ENCODE data around the gene FKBP1A. TPM values are rescaled to one million over a fixed set of nuclear protein-coding genes. Genes with fewer than 3 reads are reported as not detected.
"Not testable (repeated sequence)": the region's sequence is repeated elsewhere in the genome, so short reads cannot be mapped to it uniquely, and the experiment has no call there.

Gene FKBP1A
- total RNA-seq, 1 experiment from 2014 or later: 134 TPM

DNA sequence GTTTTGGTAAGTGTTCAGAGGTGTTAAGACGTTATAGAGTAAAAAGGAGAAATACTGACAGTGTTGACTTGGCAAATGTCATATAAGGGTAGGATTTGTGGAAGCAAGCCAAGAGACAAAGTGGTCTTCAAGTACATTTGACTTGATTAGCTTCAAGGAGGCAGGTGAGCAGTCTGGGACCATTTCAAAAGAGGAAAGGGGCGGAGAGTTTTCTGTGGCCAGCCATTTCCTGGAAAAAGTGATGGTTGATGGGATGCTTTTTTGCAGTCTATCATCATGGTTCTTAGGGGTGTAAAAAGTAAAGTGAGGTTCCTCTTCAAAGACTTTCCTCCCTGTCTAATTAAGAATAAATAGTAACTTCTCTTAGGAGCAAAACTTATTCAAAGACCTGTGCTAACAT lies 28.7 kb downstream of the FKBP1A start:
- no peak for DNase-seq (ENCODE audit: low spot score)

- no peak for DNase-seq (ENCODE audit: low spot score)
Observed at GRCh38 chr20:1363522-1363921, 29.3 kb downstream of the FKBP1A start.

DNA sequence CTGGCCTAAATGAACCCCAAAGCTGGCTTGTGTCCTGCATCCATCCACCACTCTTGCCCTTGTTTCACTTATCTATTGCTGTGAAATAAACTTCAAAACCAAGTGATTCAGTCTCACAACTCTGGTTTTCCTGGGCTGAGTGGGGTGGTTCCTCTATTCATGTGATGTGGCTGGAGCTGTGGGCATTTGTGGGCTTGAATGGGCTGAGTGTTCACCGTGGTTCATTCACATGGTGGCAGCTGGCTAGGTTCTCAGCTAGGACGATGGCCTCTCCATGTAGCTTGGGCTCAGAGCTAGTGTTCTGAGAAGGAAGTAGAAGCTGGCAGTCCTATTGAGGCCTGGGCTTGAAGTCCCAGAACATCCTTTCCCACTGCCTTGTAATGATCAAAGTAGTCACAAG lies 30.4 kb downstream of the FKBP1A start:
- DNase-seq (ENCODE audit: low spot score): no peak

- no peak for DNase-seq (ENCODE audit: low spot score)
Observed at GRCh38 chr20:1360094-1360846, 32.6 kb downstream of the FKBP1A start.

DNA sequence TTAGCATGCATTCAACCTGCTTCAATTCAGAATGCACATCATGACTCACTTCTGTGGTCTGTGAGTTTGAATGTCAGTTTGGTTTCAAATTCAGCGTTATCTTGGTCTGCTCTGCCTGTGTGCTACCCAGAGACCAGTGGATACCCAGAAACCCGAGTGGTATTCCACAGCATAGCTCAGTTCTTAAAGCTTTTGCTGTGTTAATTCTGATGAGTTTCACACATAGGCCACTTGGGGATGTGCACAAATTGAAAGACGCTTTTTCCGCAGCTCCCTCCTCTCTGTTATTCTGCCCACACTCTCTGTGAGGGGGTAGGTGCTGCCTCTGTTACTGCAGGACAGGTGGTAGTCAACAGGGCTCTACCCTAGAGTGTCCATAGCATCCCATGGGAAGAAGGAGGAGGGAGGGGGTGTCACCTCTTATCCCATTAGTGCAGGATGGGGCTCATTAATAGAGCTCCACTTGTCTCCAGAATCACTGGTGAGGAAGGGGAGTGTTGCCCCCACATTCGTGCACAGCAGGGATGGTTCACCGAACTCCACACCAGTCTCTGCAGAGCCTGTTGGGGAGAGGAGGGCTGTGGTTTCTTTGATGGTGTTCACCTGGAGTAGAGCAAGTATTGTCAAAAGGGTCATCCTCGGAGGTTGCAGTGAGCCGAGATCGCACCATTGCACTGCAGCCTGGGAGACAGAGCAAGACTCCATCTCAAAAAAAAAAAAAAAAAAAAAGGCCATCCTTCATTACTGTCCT lies 34.8 kb downstream of the FKBP1A start:
- DNase-seq (ENCODE audit: low spot score): no peak

- no peak for DNase-seq (ENCODE audit: low spot score)
Observed at GRCh38 chr20:1353956-1354355, 38.9 kb downstream of the FKBP1A start.

DNA sequence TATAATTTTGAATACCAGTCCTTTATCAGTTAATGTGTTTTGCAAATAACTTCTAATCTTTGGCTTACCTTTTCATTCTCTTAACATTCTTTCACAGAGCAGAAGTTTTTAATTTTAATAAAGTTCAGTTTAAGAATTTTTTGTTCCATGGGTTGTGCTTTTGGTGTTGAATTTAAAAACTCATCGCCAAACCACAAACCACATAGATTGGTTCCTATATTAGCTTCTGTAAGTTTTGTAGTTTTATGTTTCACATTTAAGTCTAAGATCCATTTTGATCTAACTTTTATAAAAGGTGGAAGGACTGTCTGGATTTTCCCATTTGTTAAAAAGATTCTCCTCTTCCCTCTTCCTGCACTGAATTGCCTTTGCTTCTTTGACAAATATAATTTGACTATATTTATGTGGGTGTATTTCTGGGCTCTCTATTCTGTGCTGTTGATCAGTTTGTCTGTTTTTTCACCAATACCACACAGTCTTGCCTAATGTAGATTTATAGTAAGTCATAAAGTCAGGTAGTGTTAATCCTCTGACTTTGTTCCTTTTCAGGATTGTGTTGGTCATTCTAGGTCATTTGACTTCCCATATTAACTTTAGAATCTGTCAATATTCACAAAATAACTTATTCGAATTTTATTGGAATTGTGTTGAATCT lies 46.4 kb downstream of the FKBP1A start:
- no peak for DNase-seq (ENCODE audit: low spot score)

DNA sequence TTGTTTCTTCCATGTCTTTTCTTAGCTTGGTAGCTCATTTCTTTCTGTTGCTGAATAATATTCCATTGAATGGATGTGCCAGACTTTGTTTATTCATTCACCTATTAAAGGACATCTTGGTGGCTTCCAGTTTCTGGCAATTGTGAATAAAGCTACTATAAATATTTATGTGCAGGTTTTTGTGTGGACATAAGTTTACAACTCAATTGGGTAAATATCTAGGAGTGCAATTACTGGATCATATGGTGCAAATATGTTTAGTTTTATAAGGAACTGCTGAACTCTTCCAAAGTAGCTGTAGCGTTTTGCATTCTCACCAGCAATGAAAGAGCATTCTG lies 47.1 kb downstream of the FKBP1A start:
- DNase-seq (ENCODE audit: low spot score): no peak

- no peak for DNase-seq (ENCODE audit: low spot score)
Observed at GRCh38 chr20:1345030-1345755, 47.7 kb downstream of the FKBP1A start.

- not testable (repeated sequence) for DNase-seq (ENCODE audit: low spot score)
Observed at GRCh38 chr20:1343446-1344124, 49.3 kb downstream of the FKBP1A start.

GRCh38 chr20:1341561-1342265 lies 51.1 kb downstream of the FKBP1A start:
- no peak for DNase-seq (ENCODE audit: low spot score)

DNA sequence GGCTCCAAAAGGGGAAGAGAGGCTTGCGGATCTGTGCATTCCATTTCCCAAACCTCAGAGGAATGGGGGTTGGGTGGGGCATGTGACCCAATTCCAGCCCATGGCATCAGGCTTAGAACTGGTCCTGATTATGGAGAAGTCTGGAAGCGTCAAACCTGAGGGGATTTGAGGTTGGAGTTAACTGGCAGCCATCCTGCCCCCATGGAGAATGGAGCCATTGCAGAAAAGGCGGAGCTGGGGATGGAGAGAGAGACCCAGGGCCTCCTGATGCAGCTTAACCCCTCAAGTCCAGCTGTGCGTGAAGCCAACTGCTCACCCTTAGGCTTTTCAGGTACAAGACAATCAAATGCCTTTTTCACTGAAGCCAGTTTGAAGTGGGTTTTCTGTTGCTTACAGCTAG lies 54.1 kb downstream of the FKBP1A start:
- DNase-seq (ENCODE audit: low spot score): no peak

GRCh38 chr20:1338096-1338495 lies 54.8 kb downstream of the FKBP1A start:
- no peak for DNase-seq (ENCODE audit: low spot score)

- no peak for DNase-seq (ENCODE audit: low spot score)
Observed at GRCh38 chr20:1337441-1337840, 55.4 kb downstream of the FKBP1A start.

DNA sequence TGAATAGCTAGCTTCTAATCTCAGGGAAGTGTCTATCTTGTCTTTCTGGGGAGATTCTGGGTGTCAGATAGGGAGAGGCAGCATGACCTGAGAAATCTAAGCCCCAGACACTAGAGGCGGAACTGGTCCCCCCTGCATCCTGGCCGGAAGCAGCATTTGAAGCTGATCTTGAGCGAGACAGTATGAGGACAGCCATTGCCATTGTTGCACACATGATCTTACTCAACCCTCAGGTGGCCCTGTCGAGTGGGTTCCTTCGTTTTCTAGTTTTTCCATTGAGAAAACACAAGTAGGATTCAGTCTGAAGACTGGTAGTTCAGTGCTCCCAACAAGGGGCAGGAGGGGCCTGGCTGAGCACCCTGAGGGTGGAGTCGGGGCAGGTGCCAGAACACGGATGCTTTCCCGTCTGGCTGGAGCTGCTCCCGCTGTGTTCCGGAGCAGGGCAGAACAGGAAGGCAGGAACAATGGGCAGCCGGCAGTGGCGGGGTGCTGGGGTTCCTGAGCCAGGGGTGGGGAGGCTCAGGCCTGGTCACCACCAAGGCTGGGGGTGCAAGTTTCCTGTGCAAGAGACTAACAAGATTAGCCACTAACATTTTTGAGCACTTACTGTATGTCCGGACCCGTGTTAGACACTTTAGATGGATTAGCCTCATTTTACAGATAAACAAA lies 56.0 kb downstream of the FKBP1A start:
- DNase-seq (ENCODE audit: low spot score): no peak

DNA sequence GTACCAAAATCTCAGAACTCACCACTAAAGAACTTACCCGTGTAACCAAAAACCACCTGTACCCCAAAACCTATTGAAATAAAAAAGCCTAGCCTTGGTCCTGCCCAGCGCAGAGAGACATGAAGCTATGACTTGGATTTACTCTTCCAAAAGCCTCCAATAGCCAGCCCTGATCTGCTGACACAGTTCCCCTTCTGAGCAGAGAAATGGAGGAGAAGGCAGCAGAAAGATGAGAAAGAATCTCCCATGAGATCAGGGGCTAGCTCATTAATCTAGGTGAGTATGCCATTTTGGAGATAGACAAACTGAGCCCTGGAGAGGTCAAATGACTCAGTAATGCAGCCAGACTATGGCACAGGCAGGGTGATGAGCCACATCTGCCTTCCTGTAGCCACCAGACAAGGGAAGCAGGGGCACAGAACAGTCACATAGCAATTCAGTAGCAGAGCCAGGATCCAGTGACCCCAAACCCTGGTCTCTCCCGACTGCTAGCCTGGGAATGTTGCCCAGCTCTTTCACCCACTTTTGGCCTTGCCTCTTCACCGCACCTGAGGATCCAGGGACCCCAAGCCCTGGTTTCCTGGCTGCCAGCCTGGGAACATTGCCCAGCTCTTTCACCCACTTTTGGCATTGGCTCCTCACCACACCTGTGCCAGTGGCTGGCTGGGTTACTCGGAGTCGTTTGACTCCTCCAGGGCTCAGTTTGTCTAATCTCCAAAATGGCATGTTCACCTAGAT lies 56.7 kb downstream of the FKBP1A start:
- DNase-seq (ENCODE audit: low spot score): no peak

DNA sequence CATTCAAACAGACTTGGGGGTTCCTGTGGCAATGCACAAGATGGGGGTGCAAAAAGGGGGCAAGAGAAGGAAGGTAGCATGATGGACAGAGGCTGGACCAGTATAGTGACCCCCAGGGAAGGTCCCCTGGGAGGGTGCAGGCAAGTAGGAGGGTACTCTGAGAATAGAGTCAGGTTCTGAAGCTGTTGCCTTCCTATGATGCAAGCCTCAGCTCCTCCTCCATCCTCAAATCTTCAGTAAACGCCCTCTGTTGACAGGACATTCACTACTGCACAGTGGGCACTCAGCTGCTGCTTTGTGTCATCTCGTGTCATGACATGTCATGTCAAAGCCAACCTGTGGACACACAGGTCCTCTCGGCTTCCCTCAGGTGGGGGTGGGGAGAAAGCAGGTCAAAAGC lies 58.1 kb downstream of the FKBP1A start:
- DNase-seq (ENCODE audit: low spot score): no peak

- DNase-seq (ENCODE audit: low spot score): no peak
Observed at GRCh38 chr20:1334370-1334731, 58.5 kb downstream of the FKBP1A start.

DNA sequence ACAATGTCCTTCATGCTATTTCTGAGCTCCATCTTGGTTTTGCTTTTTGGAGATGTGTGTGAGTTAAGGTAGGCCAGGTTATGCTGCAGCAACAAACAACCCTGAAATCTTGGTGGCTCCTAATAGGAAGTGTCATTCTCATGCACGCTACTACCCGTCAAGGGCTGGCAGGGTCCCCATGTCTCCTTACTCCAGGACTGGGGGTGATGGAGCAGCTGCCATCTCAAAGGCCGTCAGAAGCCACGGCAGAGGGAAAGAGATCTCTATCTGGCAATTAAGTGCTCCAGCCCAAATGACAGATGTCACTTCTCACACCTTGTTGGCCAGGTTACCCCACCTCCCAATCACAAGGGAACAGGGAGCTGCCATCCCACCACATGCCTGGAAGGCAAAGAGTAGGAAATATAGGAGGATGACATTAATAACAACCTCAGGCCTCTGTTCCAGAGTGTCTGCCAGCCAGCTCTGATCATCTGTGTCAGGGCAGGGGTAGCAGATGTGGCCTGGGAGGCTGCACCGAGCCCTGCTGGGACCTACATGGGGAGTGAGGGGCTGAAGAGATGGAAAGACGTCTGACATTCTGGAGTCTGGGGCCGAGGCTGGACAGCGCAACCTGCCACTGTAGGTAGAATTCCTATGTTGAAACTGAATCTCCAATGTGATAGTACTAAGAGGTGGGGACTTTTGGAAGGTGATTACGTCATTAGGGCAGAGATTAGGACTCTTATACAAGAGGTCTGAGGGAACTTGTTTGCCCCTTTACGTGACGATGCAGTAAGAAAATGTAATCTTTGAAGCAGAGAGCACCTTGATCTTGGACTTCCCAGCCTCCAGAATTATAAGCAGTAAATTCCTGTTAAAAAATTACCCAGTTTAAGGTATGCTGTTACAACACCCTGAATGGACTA lies 59.1 kb downstream of the FKBP1A start:
- DNase-seq (ENCODE audit: low spot score): no peak
